NCI-H345 treated with DMSO at 0.1 percent for 48 hours (cell line): Measurements from ENCODE around the gene MAMLD1.

Experiments used
- DNase-seq: peaks from one replicate; lab custom pipeline; 2025; ENCODE audit not compliant: unreplicated experiment; lab: John Stamatoyannopoulos, UW

The MAMLD1 gene

GRCh38 chrX:150558424-150558823, 195.3 kb downstream of the MAMLD1 start:
- no peak for DNase-seq
